HG03139 (cell line): Measurements from ENCODE around the gene GBF1.
"Not testable (repeated sequence)": the region's sequence is repeated elsewhere in the genome, so short reads cannot be mapped to it uniquely, and the experiment has no call there.

ENCODE experiments used
- ATAC-seq: cut with Tn5 transposase; IDR thresholded peaks from one replicate; pipeline ENCODE4 v1.9.1; 2021; ENCODE audit not compliant: unreplicated experiment

The GBF1 gene

DNA sequence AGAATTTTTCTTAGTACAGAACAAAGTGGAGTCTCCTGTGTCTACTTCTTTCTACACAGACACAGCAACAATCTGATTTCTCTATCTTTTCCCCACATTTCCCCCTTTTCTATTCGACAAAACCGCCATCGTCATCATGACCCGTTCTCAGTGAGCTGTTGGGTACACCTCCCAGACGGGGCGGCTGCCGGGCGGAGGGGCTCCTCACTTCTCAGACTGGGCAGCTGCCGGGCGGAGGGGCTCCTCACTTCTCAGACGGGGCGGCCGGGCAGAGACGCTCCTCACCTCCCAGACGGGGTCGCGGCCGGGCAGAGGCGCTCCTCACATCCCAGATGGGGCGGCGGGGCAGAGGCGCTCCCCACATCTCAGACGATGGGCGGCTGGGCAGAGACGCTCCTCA lies 56.0 kb downstream of the GBF1 start:
- ATAC-seq: not testable (repeated sequence)

DNA sequence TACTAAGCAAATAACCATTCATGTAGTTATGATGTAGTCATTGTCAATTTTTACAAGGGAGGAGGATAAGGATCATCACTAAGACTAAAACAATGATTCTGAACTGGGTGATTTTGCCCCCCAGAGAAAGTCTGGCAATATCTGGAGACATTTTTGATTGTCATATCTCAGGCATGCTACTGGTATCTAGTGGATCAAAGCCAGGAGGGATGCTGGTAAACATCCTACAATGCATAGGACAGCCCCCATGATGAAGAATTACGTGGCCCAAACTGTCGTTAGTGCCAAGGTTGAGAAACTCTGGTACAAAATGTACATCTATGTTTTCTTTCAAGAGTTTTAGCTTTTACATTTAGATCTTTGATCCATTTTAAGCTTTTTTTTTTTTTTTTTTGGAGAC lies 57.3 kb downstream of the GBF1 start:
- ATAC-seq: no peak

DNA sequence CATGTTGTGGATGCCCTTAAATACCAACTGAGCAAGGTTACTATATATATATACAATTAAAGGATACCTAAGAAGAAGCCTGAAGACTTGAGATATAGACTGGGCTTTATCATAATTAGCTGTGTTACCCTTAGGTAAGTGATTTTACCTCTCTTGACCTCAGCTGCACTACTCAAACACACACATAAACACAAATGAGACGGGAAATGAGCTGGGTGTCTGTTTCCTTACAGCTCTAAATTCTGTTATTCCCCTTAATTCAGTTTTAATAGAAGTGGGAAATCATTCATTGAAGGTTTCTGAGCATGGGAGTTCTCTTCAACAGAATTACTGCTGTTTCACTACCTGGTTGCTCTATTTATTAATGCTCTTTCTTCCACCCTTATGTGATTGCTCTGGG lies 60.7 kb downstream of the GBF1 start:
- no peak for ATAC-seq

- ATAC-seq: no peak
Observed at GRCh38 chr10:102306710-102307109, 61.4 kb downstream of the GBF1 start.

DNA sequence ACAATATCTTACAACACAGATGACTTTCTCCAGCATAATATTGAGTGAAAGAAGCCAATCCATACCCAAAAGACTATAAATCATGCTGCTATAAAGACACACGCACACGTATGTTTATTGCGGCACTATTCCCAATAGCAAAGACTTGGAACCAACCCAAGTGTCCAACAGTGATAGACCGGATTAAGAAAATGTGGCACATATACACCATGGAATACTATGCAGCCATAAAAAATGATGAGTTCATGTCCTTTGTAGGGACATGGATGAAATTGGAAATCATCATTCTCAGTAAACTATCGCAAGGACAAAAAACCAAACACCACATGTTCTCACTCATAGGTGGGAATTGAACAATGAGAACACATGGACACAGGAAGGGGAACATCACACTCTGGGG lies 63.0 kb downstream of the GBF1 start:
- not testable (repeated sequence) for ATAC-seq

- ATAC-seq: no peak
Observed at GRCh38 chr10:102309236-102309635, 63.9 kb downstream of the GBF1 start.

- ATAC-seq: no peak
Observed at GRCh38 chr10:102309916-102310315, 64.6 kb downstream of the GBF1 start.

DNA sequence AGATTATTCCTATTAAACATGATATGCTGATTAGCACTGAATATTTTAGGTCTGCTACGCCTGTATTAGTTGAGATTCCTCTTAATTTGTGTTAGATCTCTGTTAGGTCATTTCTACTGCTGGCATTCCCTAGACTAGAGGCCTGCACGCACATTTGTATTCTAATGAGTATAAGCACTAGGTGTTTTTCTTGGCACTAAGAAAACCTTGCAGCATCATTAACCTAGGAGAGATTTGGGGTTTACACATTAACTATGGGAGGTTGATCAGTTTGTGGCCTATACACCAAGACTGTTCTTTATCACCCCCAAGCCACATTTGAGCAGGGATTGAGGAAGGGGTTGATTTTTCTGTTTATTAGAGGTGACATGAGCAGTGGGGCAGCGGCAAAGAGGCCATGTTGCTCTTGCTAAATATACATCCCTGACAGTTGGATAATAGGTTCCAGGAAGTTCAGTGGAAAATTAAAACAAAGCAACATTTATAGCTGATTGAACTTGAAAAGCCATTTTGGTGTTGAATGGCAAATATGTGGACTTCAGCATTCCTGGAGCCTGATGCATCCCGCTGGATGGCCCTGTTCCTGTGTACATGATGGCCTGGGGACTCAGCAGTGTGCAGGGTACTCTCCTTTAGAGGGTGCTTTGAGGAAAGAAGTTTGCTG lies 65.2 kb downstream of the GBF1 start:
- no peak for ATAC-seq

DNA sequence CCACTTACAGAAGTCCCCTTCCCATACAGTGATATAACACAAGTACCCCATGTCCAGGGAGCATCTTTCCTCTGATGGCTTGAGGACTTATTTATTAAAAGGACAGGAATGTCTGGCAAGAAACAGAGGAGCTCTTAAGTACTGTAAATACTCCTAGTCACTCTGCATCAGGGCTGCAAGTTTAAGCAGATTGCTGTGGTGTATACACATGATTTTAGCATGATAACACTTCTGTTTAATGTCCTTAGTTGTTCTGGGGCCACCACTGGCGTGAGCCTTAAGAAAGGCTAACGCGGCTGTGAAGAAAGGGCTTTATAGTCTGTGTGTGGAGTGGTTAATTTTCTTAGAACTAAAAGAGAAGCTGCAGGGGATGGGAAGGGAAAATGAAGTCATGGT lies 65.7 kb downstream of the GBF1 start:
- ATAC-seq: no peak

DNA sequence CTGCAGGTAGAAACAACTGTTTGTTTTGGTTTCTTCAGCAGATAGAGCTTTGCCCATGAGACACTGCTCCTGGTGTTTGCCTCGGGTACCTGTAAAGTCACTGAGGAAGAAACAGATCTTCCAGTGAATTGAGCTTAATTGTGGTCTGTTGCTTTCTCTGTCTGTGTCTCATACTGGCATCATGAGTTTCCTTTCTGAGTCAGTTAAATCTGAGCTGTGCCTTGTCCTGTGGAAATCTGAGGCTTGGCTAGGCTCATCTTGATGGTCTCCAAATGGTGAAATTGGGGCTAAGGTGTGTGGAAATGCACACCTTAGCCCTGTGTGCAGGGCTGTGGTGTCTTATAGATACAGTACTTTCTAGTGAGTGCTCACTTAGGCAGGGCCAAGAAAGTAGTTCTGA lies 67.4 kb downstream of the GBF1 start:
- no peak for ATAC-seq

DNA sequence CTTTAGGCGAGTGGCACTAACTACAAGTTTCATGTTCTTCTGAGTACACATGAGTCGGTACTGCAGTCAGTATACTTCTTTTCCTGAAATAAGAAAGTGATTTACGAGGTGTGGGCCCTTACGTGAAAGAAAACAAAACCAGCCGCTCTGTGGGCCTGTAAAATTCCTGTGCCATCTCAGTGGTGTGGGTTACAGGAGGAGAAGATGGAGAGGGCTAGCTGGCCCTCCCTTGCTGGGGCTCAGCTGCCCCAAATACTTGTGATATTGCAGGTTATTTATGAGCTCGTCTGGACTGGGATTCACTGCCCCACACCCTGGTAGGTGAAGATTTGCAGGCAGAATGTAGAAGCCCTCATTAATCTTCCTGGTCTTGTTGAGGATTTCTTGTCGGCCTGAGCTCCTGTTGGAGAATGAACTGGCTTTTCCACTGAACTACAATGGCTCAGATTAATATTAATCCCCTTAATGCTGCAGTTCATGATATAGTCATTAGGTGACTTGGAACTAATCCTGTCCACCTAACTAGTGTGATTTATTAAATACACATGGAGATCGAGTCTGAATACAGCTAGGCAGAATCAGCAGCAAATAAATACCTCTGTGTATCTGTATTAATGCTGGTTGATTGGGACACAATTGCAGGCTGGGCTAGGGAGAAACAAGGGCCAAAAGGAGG lies 68.0 kb downstream of the GBF1 start:
- no peak for ATAC-seq

DNA sequence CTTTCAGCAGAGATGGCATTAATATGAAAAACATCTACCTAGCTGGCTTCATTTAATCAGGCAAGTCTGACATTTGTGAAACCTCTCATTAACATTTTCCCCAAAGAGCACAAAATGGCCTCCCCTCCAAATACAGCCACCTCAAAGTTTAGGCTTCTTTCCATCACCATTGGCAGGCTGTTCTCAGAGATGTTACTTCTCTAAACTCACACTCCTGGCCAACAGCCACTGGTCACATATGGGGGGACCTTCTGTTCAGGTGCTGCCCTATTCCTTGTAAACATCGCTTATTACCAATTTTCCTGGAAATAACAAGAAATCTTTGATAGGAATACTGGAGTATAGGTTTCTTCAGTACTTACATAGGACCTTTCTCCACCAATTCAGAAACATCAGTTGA lies 69.5 kb downstream of the GBF1 start:
- ATAC-seq: no peak

DNA sequence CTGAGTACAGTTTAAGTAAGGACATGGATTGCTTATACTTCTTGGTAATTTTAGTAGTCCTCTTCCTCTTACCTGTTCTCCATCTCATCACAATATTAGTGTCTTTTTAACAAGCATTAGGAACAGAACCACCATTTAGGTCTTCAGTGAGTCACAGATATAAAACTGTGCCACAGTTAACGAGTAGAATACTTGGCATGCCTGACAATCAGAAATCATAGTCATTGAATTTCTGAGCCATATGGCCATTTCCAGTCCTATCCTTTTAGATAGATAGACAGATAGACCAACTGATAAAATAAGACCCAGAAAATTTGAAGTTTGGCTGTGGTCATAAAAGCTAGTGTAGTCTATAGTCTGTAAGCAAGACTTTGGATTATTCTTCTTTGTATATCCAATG lies 71.1 kb downstream of the GBF1 start:
- ATAC-seq: no peak

DNA sequence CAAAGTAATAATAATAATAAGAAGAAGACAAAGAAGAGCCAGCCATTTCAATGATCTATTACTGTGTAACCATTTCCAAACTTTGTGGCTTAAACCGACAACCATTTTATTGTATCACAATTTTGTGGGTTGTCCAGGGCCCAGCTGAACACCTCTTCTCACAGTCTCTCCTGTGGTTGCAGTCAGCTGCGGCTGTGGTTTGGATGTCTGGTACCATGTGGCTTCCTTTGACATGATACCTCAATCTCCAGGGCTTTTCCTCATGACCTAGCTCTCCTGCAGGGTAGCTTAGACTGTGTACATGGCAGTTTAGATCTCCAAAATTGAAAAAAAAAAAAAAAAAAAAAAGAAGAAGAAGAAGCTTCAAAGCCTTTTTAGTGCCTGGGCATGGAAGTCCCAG lies 77.6 kb downstream of the GBF1 start:
- ATAC-seq: peak; percentile 58

DNA sequence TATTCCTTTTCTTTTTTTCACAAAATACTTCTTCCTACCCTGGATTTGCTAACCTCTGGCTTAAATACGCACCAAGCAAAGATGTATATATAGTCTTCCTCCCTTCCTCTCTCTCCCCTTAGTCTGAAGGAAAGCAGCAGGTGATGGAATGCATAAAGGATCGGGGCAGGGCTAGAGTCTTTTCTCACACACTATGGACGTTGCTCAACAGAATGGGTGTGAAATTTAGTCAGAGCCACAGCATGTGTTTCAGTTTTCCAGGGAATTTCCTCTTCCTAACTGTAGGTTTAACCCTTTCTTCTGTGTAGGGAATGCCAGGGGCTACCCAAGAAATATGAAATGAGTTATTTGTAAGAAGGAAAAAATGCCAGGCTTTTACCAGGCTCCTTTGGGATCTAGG lies 78.7 kb downstream of the GBF1 start:
- ATAC-seq: no peak

DNA sequence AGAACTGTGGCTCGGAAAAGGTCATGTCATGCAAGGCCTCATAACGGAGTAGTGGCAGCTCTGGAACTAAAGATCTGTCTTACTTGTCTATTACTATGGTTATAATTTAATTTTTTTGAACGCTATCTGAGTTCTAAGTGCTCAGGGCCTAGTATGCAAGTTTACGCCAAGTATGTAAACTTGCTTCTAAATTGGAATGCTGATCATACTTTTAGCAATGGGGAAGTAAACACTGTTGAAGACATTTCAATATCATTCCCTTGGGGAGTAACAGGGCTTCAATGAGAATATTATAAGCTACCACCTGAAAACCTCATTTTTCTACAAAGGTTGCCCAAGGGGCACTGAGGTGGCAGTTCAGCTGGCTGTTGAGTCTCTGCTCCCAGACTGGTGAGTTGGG lies 80.7 kb downstream of the GBF1 start:
- no peak for ATAC-seq

DNA sequence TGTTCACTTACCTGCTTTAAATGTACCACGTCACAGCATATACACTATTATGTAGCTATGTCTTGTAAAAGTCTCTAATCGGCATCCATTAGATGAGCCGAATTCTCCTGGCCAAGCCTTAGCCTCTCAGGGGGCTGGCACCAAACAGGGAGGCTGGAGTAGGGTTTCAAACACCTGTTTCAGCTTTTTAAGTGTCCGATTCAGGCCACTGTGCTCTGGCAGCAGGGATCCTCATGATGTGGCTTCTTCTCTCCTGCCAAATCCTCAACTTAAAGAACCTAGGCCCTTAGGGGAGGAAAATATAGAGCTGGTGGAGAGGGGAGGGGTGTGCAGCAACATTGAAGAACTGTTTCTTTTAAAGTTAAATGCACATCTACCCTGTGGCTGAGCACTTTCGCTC lies 81.7 kb downstream of the GBF1 start:
- ATAC-seq: no peak

DNA sequence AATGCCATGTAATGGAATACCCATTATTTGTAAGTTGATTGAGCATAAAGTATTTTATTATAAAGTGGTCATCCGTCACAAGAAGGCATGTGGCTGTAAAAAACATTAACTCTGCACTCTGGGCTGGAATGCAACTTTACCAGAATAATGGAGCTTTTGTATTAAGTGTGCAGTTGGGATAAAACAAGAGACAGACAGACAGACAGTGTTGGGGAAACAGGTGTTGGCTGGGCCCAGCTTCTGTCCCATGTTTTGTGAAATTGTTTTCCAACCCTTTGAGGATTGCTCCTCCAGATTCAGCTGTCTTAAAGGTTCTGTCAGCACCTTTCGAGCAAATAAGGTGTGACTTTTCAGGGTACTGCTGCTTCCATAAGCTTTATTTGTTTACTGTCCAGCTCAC lies 82.3 kb downstream of the GBF1 start:
- no peak for ATAC-seq

DNA sequence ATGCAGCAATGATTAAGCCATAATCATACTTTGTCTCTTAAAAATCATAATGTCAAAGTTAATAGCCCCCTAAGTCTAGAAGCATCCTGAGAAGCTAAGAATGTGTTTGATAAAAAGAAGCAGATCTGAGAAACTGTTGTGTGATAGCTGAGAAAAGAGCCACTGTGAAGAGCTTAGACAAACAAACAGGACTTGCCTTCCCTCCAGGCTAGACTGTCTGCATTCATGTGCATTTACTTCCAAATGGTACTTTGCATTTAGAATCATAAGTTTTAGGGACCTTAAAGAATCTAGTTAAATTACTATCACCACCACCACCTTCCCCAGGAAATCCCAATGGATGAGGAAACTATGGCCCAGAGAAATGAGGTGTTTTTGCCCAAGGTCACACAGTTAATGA lies 87.4 kb downstream of the GBF1 start:
- ATAC-seq: no peak

DNA sequence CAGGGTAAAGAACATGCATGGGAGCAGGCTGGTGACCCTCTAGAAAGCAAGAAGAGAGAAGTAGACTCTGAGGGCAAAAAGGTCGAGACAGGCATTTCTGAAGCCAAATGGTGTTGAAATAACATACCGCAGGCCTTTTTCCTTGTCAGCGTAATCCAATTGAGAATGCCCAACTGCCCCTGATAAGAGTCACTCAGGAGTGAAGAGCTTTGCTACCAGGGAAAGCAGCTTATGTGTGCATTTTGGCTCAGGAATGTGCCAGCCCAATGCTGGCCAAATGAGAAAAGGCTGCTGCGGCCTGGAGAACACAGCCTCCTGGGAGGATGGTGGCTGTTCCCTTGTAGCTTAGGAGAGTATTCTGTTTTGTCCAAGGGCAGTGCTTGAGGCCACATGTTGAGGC lies 88.8 kb downstream of the GBF1 start:
- no peak for ATAC-seq

GRCh38 chr10:102335184-102335583 lies 89.9 kb downstream of the GBF1 start:
- ATAC-seq: no peak

DNA sequence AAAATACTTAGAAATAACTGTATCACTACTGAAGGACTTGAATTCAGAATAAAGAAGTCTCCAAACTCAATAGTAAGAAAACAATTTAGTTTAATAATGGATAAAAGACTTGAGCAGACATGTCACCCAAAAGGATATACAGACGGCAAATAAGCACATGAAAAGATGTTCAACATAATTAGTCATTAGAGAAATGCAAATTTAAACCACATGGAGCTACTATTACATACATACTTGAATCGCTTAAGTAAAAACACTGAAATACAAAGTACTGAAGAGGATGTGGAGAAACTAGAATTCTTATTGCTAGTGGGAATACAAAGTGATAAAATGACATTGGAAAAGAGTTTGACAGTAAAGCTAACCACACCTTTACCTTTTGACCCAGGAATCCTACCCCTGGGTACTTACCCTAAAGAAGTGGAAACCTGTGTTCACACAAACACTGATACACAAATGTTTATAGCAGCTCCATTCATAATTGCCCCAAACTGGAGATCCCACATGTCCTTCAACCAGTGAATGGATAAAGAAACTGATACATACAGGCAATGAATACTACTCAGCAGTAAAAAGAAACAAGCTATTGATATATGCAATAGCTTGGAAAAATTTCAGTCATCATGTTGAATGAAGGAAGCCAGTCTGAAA lies 95.8 kb downstream of the GBF1 start:
- no peak for ATAC-seq

- ATAC-seq: no peak
Observed at GRCh38 chr10:102342458-102342857, 97.1 kb downstream of the GBF1 start.
